Neural progenitor cell (in vitro differentiated cells): ENCODE results near the gene POU3F3. TPM values are rescaled to one million over a fixed set of nuclear protein-coding genes. Genes with fewer than 3 reads are reported as not detected.

Experiments
- DNase-seq: peaks from one replicate; pipeline ENCODE4 v3.0.0-alpha.2; 2016; ENCODE audit warnings: low spot score
- H2AFZ ChIP-seq: fragments of 200-600 bp; sonication (generic); replicated peaks from 2 replicates; pipeline ENCODE4 v1.6.1; 2016; ENCODE audit warnings: antibody characterized with exemption
- H3F3A ChIP-seq: fragments of 200-600 bp; sonication (generic); 2 replicates; pipeline ENCODE4 v1.6.1; 2016; ENCODE audit warnings: antibody characterized with exemption, low read depth
- H3K27ac ChIP-seq: fragments of 200-600 bp; sonication (generic); 2 replicates; pipeline ENCODE4 v1.5.1; 2016; ENCODE audit warnings: mild to moderate bottlenecking
- H3K27me3 ChIP-seq: fragments of 200-600 bp; sonication (generic); 2 replicates; pipeline ENCODE4 v1.6.1; 2016; ENCODE audit warnings: mild to moderate bottlenecking, moderate library complexity
- H3K36me3 ChIP-seq: fragments of 200-600 bp; sonication (generic); 2 replicates; pipeline ENCODE4 v1.5.1; 2016
- H3K4me1 ChIP-seq: fragments of 200-600 bp; sonication (generic); 2 replicates; pipeline ENCODE4 v1.6.1; 2016; ENCODE audit warnings: mixed run types
- H3K4me2 ChIP-seq: fragments of 200-600 bp; sonication (generic); 2 replicates; pipeline ENCODE4 v1.6.1; 2016
- H3K4me3 ChIP-seq: fragments of 200-600 bp; sonication (generic); 2 replicates; pipeline ENCODE4 v1.5.1; 2016
- H3K79me2 ChIP-seq: fragments of 200-600 bp; sonication (generic); 2 replicates; pipeline ENCODE4 v1.6.1; 2016; ENCODE audit warnings: low read depth
- H3K9ac ChIP-seq: fragments of 200-600 bp; sonication (generic); 2 replicates; pipeline ENCODE4 v1.6.1; 2016
- H3K9me3 ChIP-seq: fragments of 200-600 bp; sonication (generic); 2 replicates; pipeline ENCODE4 v1.5.1; 2016; ENCODE audit warnings: low read depth
- H4K20me1 ChIP-seq: fragments of 200-600 bp; sonication (generic); 2 replicates; pipeline ENCODE4 v1.6.1; 2016; ENCODE audit warnings: low read depth
- H3K27ac Mint-ChIP-seq: 3 replicates; pipeline ENCODE4 v1.8.0; 2021; ENCODE audit warnings: mixed read lengths
- H3K27me3 Mint-ChIP-seq: 2 replicates; pipeline ENCODE4 v1.8.0; 2022; ENCODE audit warnings: low read depth, mild to moderate bottlenecking, inconsistent platforms, moderate library complexity, mixed read lengths; ENCODE audit not compliant: insufficient read depth
- H3K36me3 Mint-ChIP-seq: 3 replicates; pipeline ENCODE4 v1.8.0; 2021; ENCODE audit warnings: mixed read lengths
- H3K4me1 Mint-ChIP-seq: 3 replicates; pipeline ENCODE4 v1.8.0; 2021; ENCODE audit warnings: mixed read lengths
- H3K4me3 Mint-ChIP-seq: 3 replicates; pipeline ENCODE4 v1.8.0; 2021; ENCODE audit warnings: mild to moderate bottlenecking, moderate library complexity, mixed read lengths
- H3K9me3 Mint-ChIP-seq: 3 replicates; pipeline ENCODE4 v1.8.0; 2020; ENCODE audit warnings: mixed read lengths
- CTCF ChIP-seq: fragments of 200-600 bp; sonication (generic); IDR thresholded peaks from 2 replicates; pipeline ENCODE4 v1.5.1; 2017; ENCODE audit warnings: antibody characterized with exemption, mild to moderate bottlenecking
- EZH2 ChIP-seq: fragments of 200-600 bp; sonication (generic); IDR thresholded peaks from 2 replicates; pipeline ENCODE4 v1.6.1; 2017; ENCODE audit warnings: antibody characterized with exemption, mild to moderate bottlenecking, moderate library complexity
- EZH2phosphoT487 ChIP-seq: fragments of 200-600 bp; sonication (generic); IDR thresholded peaks from 2 replicates; pipeline ENCODE4 v1.6.1; 2017; ENCODE audit warnings: antibody characterized with exemption
- total RNA-seq: library from RNA; depleted of rRNA; stranded (reverse); fragments of >200 nt; gene quantifications from 2 replicates; pipeline ENCODE4 v1.2.3, GENCODE V29; 2015; ENCODE audit warnings: low replicate concordance

Gene POU3F3
- total RNA-seq, 1 donor from 2014 or later: not detected

DNA sequence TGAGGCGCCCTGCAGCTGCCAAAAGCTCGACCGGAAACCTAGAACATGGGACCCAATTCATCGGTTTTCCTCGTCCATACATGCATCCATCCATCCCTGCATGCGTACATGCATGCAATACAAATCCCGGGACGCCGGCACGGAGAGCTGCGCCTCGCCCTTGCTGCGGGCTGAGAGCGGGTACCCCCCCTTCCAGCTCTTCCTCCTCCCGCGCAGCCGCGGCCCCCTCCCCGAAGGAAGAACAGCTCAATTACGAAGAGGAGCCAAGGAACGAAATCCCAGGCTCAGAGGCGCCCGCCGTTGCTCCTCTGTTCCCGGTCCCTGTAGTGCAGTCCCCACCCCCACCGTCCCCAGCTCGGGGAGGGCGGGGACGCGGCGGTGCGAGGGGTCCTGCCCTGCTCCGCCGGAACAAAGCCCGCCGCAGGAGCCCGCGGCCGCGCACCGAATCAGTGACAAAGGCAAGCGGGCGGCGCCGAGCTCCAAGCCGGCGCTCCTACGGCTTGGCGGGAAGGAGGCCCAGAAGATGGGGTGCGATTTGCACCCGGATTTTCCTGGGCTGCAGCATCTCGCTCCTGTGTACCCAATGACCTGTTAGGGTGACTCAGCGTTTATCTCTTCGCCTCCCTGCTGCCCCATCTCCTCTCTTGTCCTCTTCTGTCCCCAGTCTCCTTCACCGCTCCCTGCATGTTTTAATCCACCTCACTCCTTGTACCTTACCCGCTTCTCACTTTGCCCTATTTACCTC, 8.9 kb upstream of the POU3F3 start:
- Histone ChIP-seq H4K20me1 (peaks cover 29% of the 10 kb centered on the region), H3K4me2 (peak overlapping the region; percentile 82), H3K79me2 (no peaks in the 10 kb centered on the region), H3K36me3 (no peaks in the 10 kb centered on the region), H3K4me3 (peak overlapping the region; percentile 61), H3K9ac (no peak overlapping the region), H3F3A (peaks cover 40% of the 10 kb centered on the region), H2AFZ (peak overlapping the region; percentile 92), H3K4me1 (peaks cover 17% of the 10 kb centered on the region), H3K27ac (no peak overlapping the region), H3K9me3 (no peaks in the 10 kb centered on the region), H3K27me3 (peaks cover 100% of the 10 kb centered on the region)
- Mint-ChIP-seq H3K36me3 (peaks cover 3% of the 10 kb centered on the region), H3K4me1 (peaks cover 55% of the 10 kb centered on the region), H3K9me3 (no peaks in the 10 kb centered on the region), H3K27me3 (peaks cover 18% of the 10 kb centered on the region), H3K4me3 (peak overlapping the region; percentile 99), H3K27ac (peak overlapping the region; percentile 95)
- peak; percentile 60 for TF ChIP-seq EZH2phosphoT487
- peak; percentile 52 for TF ChIP-seq EZH2
- TF ChIP-seq CTCF: no peak
- DNase-seq: peak; percentile 94

DNA sequence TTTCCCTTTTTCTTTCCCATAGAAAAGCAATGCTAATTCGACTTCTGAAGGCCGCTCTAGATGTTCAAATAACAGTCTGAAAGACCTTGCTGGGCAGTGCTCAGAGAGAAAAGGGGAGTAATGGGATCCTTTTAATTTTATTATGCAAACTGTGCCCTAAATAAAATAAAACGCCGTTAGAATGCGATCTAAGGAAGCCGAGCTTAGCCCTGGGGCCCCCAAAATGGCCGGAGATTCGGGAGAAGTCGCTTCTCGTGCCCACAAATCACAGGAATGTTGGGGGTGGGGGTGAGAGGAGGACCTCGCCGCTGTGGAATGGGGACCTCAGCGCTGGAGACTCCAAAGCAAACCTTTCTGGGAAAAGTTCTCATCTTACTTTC, 8.4 kb upstream of the POU3F3 start:
- Histone ChIP-seq H3K27me3 (peaks cover 100% of the 10 kb centered on the region), H3K36me3 (no peaks in the 10 kb centered on the region), H4K20me1 (peaks cover 35% of the 10 kb centered on the region), H3K79me2 (no peaks in the 10 kb centered on the region), H2AFZ (peak overlapping the region; percentile 92), H3F3A (peaks cover 45% of the 10 kb centered on the region), H3K4me2 (peak overlapping the region; percentile 82), H3K9me3 (no peaks in the 10 kb centered on the region), H3K4me3 (peak overlapping the region; percentile 61), H3K9ac (no peak overlapping the region), H3K27ac (no peak overlapping the region), H3K4me1 (peaks cover 22% of the 10 kb centered on the region)
- Mint-ChIP-seq H3K9me3 (no peaks in the 10 kb centered on the region), H3K27ac (peak overlapping the region; percentile 95), H3K27me3 (peaks cover 18% of the 10 kb centered on the region), H3K36me3 (peaks cover 3% of the 10 kb centered on the region), H3K4me1 (peaks cover 57% of the 10 kb centered on the region), H3K4me3 (peak overlapping the region; percentile 99)
- DNase-seq: peak; percentile 63
- TF ChIP-seq EZH2phosphoT487: no peak
- TF ChIP-seq CTCF: no peak
- peak; percentile 33 for TF ChIP-seq EZH2

DNA sequence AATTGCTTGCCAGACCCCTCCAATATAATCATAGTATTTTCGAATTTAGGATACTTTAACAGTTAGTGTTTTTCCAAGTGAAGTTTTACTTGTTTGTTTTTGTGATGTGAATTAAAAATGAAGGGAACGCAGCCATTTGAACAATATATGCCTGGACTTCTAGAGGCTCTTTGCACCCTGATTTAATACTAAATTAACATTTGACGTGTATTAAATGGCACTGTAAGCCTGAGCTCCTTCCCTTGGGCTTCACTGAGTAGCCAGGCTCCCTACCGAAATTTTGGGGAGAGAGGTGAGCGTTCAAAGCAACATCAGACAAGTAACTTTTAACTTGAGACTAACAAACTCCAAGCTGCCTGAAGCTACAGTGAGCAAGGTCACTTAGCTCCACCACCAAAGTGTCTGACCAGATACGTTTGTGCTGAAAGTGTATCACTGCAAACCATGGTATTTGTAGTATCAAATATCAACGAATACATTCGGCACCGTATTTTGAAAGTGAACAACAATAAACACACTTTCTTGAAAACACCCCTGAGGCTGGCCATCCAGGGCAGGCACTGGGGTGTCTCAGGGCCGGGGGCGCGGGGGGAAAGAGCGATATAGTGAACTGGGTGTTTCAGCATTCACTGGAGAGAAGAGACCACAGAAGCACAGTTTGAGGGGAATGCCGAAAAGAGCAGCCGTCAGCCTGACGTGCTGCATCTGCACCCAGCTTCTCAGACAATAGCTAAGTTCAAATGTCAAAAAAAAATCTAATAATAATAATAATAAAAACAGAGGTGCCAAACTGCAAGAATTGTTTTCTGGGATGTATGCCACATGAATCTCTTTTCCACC, 7.7 kb upstream of the POU3F3 start:
- Histone ChIP-seq H3K9ac (no peak overlapping the region), H3K4me3 (peak overlapping the region; percentile 61), H3K4me1 (peaks cover 28% of the 10 kb centered on the region), H4K20me1 (peaks cover 41% of the 10 kb centered on the region), H3K27ac (no peak overlapping the region), H3F3A (peaks cover 52% of the 10 kb centered on the region), H3K36me3 (no peaks in the 10 kb centered on the region), H3K27me3 (peaks cover 100% of the 10 kb centered on the region), H3K4me2 (peak overlapping the region; percentile 82), H2AFZ (no peak overlapping the region), H3K9me3 (no peaks in the 10 kb centered on the region), H3K79me2 (no peaks in the 10 kb centered on the region)
- Mint-ChIP-seq H3K36me3 (peaks cover 3% of the 10 kb centered on the region), H3K4me3 (peak overlapping the region; percentile 99), H3K9me3 (no peaks in the 10 kb centered on the region), H3K27ac (peak overlapping the region; percentile 95), H3K4me1 (peaks cover 61% of the 10 kb centered on the region), H3K27me3 (peaks cover 18% of the 10 kb centered on the region)
- DNase-seq: no peak
- TF ChIP-seq EZH2 (peak; percentile 31), EZH2phosphoT487 (no peak), CTCF (no peak)
